OCI-LY1 (cell line): ENCODE results near the gene MARK2.

Experiments
- H2AFZ ChIP-seq: fragments of 200-600 bp; sonication (generic), shearing (Covaris generic); 2 replicates; pipeline ENCODE4 v1.6.0; 2014; ENCODE audit warnings: antibody characterized with exemption, mild to moderate bottlenecking, low read length
- H3F3A ChIP-seq: fragments of 200-600 bp; sonication (generic), shearing (Covaris generic); 2 replicates; pipeline ENCODE4 v1.6.0; 2014; ENCODE audit warnings: mild to moderate bottlenecking, antibody characterized with exemption, low read length, moderate library complexity; ENCODE audit not compliant: insufficient read depth
- H3K27ac ChIP-seq: fragments of 200-600 bp; sonication (generic); 2 replicates; pipeline ENCODE4 v1.5.1; 2014; ENCODE audit warnings: low read length, mixed run types, mild to moderate bottlenecking, low read depth; ENCODE audit not compliant: poor library complexity, severe bottlenecking
- H3K27me3 ChIP-seq: fragments of 200-600 bp; sonication (generic); 2 replicates; pipeline ENCODE4 v1.6.0; 2014; ENCODE audit warnings: antibody characterized with exemption, mild to moderate bottlenecking, low read length, moderate library complexity; ENCODE audit not compliant: insufficient read depth
- H3K36me3 ChIP-seq: fragments of 200-600 bp; sonication (generic); 2 replicates; pipeline ENCODE4 v1.6.1; 2014; ENCODE audit warnings: mild to moderate bottlenecking, antibody characterized with exemption, low read length, moderate library complexity, mixed read lengths; ENCODE audit not compliant: insufficient read depth
- H3K4me1 ChIP-seq: fragments of 200-600 bp; sonication (generic); 2 replicates; pipeline ENCODE4 v1.5.1; 2014; ENCODE audit warnings: mild to moderate bottlenecking, low read length, moderate library complexity; ENCODE audit not compliant: insufficient read depth, severe bottlenecking
- H3K4me2 ChIP-seq: fragments of 200-600 bp; sonication (generic), shearing (Covaris generic); 2 replicates; pipeline ENCODE4 v1.6.1; 2014; ENCODE audit warnings: low read length
- H3K4me3 ChIP-seq: fragments of 200-600 bp; sonication (generic); 2 replicates; pipeline ENCODE4 v1.5.1; 2014; ENCODE audit warnings: low read length, low read depth, mild to moderate bottlenecking, mixed read lengths; ENCODE audit not compliant: poor library complexity, severe bottlenecking
- H3K79me2 ChIP-seq: fragments of 200-600 bp; shearing (Covaris generic); 2 replicates; pipeline ENCODE4 v1.6.1; 2016; ENCODE audit warnings: mixed run types, low read length, mixed read lengths; ENCODE audit not compliant: insufficient read depth
- H3K9ac ChIP-seq: fragments of 200-600 bp; sonication (generic), shearing (Covaris generic); 2 replicates; pipeline ENCODE4 v1.6.1; 2014; ENCODE audit warnings: mild to moderate bottlenecking, low read length, mixed read lengths
- H3K9me2 ChIP-seq: fragments of 200-600 bp; sonication (generic), shearing (Covaris generic); 2 replicates; pipeline ENCODE4 v1.6.1; 2014; ENCODE audit warnings: low read depth, mild to moderate bottlenecking, low read length, mixed read lengths
- H3K9me3 ChIP-seq: fragments of 200-600 bp; shearing (Covaris generic); 2 replicates; pipeline ENCODE4 v1.6.1; 2014; ENCODE audit warnings: low read length, mixed read lengths
- H4K20me1 ChIP-seq: fragments of 200-600 bp; sonication (generic), shearing (Covaris generic); 2 replicates; pipeline ENCODE4 v1.6.0; 2016; ENCODE audit warnings: mild to moderate bottlenecking, low read length; ENCODE audit not compliant: insufficient read depth
- CTCF ChIP-seq: fragments of 200-600 bp; sonication (generic), shearing (Covaris generic); IDR thresholded peaks from 2 replicates; pipeline ENCODE4 v1.5.1; 2017; ENCODE audit warnings: mild to moderate bottlenecking, antibody characterized with exemption, low read length, moderate library complexity, mixed read lengths
- EZH2 ChIP-seq: fragments of 200-600 bp; sonication (generic), shearing (Covaris generic); IDR thresholded peaks from 2 replicates; pipeline ENCODE4 v1.8.0; 2017; ENCODE audit warnings: borderline replicate concordance, mixed run types, mild to moderate bottlenecking, antibody characterized with exemption, low read length, moderate library complexity, mixed read lengths

Gene MARK2

DNA sequence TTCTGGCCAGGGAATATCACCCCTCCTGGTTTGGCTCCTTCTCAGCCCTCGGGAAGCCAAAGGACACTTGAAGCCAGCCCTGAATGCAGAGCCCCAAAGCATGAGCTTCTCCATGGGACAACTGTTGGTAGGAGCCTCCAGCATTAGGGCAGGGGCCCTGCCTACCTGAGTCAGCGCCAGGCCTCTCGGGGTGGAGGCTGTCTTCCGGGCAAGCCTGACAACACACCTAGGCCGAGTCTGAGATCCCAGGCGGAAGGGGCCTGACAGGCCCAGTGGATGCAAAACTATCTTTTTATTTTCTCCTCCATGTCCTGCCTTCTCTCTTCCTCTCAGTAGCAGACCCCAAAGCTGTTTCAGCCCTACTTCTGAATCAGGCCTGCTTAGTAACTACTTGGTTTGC is 50.4 kb downstream of the MARK2 start:
- Histone ChIP-seq H2AFZ (no peak overlapping the region), H3F3A (no peaks in the 10 kb centered on the region), H3K4me1 (peaks cover 24% of the 10 kb centered on the region), H3K9ac (no peak overlapping the region), H3K79me2 (peaks cover 3% of the 10 kb centered on the region; the same call in 1 of the 2 replicates), H3K4me2 (no peak overlapping the region), H4K20me1 (no peaks in the 10 kb centered on the region), H3K27ac (no peak overlapping the region), H3K4me3 (no peak overlapping the region), H3K9me3 (no peaks in the 10 kb centered on the region), H3K36me3 (peaks cover 11% of the 10 kb centered on the region), H3K27me3 (no peaks in the 10 kb centered on the region), H3K9me2 (no peaks in the 10 kb centered on the region)
- TF ChIP-seq EZH2 (no peak), CTCF (no peak)

DNA sequence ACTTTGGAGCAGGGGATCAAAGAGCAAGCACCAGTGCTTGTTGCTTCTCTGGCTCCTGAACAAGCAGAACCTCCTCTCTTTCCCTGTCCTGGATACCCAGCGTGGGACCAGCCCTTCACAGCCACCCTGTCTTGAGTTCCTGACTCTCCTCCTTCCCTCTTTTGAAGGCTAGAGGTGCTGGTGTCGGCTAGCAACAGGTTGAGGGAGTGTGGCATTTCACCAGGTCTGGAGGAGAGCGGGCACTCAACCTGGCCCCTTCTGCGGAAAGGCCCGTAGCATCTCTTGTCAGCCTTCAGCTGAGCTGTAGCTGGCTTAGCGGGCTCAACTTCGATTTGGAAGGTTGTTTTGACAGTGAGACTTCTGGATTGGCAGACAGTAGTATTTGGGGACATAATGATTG is 51.5 kb downstream of the MARK2 start:
- no peaks in the 10 kb centered on the region for H3K27me3 ChIP-seq
- no peak overlapping the region for H3K4me3 ChIP-seq
- peaks cover 3% of the 10 kb centered on the region; the same call in 1 of the 2 replicates for H3K79me2 ChIP-seq
- peaks cover 24% of the 10 kb centered on the region for H3K4me1 ChIP-seq
- no peaks in the 10 kb centered on the region for H4K20me1 ChIP-seq
- peaks cover 18% of the 10 kb centered on the region for H3K36me3 ChIP-seq
- no peak overlapping the region for H3K9ac ChIP-seq
- no peaks in the 10 kb centered on the region for H3K9me3 ChIP-seq
- no peak overlapping the region for H3K4me2 ChIP-seq
- H3F3A ChIP-seq, result no peaks in the 10 kb centered on the region
- no peaks in the 10 kb centered on the region for H3K9me2 ChIP-seq
- TF ChIP-seq EZH2, result no peak
- no peak for TF ChIP-seq CTCF
- H2AFZ ChIP-seq, result no peak overlapping the region
- no peak overlapping the region for H3K27ac ChIP-seq

- H3K9me2 ChIP-seq, result no peaks in the 10 kb centered on the region
- H3K4me3 ChIP-seq, result no peak overlapping the region
- no peak overlapping the region for H3K9ac ChIP-seq
- H3K27ac ChIP-seq, result no peak overlapping the region
- H3K27me3 ChIP-seq, result no peaks in the 10 kb centered on the region
- no peak overlapping the region for H2AFZ ChIP-seq
- H4K20me1 ChIP-seq, result no peaks in the 10 kb centered on the region
- no peaks in the 10 kb centered on the region for H3F3A ChIP-seq
- H3K36me3 ChIP-seq, result peaks cover 35% of the 10 kb centered on the region
- no peaks in the 10 kb centered on the region for H3K9me3 ChIP-seq
- peaks cover 22% of the 10 kb centered on the region for H3K4me1 ChIP-seq
- H3K79me2 ChIP-seq, result no peaks in the 10 kb centered on the region; the same call in 1 of the 2 replicates
- no peak overlapping the region for H3K4me2 ChIP-seq
- no peak for TF ChIP-seq CTCF
- no peak for TF ChIP-seq EZH2
Observed at GRCh38 chr11:63892228-63892627, 53.3 kb downstream of the MARK2 start.
